Neural crest cell (in vitro differentiated cells): ENCODE results near the gene PERM1. TPM values are rescaled to one million over a fixed set of nuclear protein-coding genes. Genes with fewer than 3 reads are reported as not detected.

Source experiments
- DNase-seq: peaks from one replicate; pipeline ENCODE4 v3.0.0; 2021; ENCODE audit warnings: low read depth, mixed read lengths, low spot score
- H3K27ac Mint-ChIP-seq: one replicate; pipeline ENCODE4 v1.8.0; 2021; ENCODE audit warnings: mild to moderate bottlenecking, mixed read lengths; ENCODE audit not compliant: unreplicated experiment
- H3K27me3 Mint-ChIP-seq: 2 replicates; pipeline ENCODE4 v1.8.0; 2021; ENCODE audit warnings: low read depth, mild to moderate bottlenecking, mixed read lengths
- H3K36me3 Mint-ChIP-seq: 2 replicates; pipeline ENCODE4 v1.8.0; 2021; ENCODE audit warnings: low read depth, mild to moderate bottlenecking, mixed read lengths
- H3K4me1 Mint-ChIP-seq: 2 replicates; pipeline ENCODE4 v1.8.0; 2021; ENCODE audit warnings: mixed read lengths
- H3K4me3 Mint-ChIP-seq: one replicate; pipeline ENCODE4 v1.8.0; 2021; ENCODE audit warnings: mild to moderate bottlenecking, mixed read lengths
- H3K9me3 Mint-ChIP-seq: 2 replicates; pipeline ENCODE4 v1.8.0; 2021; ENCODE audit warnings: mixed read lengths
- total RNA-seq: library from RNA; stranded (reverse); gene quantifications from 2 replicates; pipeline ENCODE4 v1.2.1, GENCODE V29; 2021
- TF ChIP-seq, protein P1 (sequence below): fragments of 200-600 bp; sonication (generic); conservative IDR thresholded peaks from 2 replicates; pipeline ENCODE4 v1.5.0; 2021; ENCODE audit warnings: antibody characterized with exemption, mild to moderate bottlenecking

The PERM1 gene
- total RNA-seq, 1 donor from 2014 or later, result not detected

- H3K4me3 Mint-ChIP-seq, result peak overlapping the region; percentile 23
- H3K4me1 Mint-ChIP-seq, result peaks cover 12% of the 10 kb centered on the region
- peaks cover 10% of the 10 kb centered on the region for H3K27me3 Mint-ChIP-seq
- H3K27ac Mint-ChIP-seq, result no peak overlapping the region
- H3K9me3 Mint-ChIP-seq, result no peaks in the 10 kb centered on the region
- no peaks in the 10 kb centered on the region for H3K36me3 Mint-ChIP-seq
- DNase-seq, result no peak
- TF ChIP-seq, protein P1, sequence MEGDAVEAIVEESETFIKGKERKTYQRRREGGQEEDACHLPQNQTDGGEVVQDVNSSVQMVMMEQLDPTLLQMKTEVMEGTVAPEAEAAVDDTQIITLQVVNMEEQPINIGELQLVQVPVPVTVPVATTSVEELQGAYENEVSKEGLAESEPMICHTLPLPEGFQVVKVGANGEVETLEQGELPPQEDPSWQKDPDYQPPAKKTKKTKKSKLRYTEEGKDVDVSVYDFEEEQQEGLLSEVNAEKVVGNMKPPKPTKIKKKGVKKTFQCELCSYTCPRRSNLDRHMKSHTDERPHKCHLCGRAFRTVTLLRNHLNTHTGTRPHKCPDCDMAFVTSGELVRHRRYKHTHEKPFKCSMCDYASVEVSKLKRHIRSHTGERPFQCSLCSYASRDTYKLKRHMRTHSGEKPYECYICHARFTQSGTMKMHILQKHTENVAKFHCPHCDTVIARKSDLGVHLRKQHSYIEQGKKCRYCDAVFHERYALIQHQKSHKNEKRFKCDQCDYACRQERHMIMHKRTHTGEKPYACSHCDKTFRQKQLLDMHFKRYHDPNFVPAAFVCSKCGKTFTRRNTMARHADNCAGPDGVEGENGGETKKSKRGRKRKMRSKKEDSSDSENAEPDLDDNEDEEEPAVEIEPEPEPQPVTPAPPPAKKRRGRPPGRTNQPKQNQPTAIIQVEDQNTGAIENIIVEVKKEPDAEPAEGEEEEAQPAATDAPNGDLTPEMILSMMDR, result no peak
Measured at GRCh38 chr1:1006305-1007159, 24.6 kb upstream of the PERM1 start.

DNA sequence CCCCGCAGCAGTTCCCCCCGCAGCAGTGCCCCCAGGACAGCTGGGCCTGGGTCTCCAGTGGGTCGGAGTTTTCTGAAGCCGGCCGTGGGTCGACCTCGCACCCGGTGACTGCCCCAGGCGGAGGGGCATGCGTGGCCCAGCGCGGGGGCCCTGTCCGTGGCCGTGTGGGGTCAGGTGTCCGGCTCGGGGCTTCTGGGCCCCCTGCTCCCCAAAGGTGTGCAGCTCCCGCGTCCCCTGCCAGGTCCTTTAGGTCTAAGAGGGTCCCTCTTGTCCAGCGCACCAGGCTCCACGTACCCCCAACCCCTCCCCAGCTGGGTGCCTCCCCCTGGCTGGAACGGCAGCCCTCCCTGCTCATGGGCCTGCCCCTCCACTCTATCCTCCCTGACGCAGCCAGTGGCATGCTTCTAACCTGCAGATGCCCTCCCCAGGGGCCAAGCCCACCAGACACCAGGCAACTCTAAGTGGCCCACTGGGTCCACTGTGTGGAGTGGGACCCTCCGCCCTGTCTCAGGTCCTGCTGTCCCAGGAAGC lies 23.9 kb upstream of the PERM1 start:
- TF ChIP-seq, protein P1, result no peak
- DNase-seq, result no peak
- H3K9me3 Mint-ChIP-seq, result no peaks in the 10 kb centered on the region
- H3K4me3 Mint-ChIP-seq, result no peak overlapping the region
- peaks cover 15% of the 10 kb centered on the region for H3K27me3 Mint-ChIP-seq
- H3K4me1 Mint-ChIP-seq, result peaks cover 12% of the 10 kb centered on the region
- no peaks in the 10 kb centered on the region for H3K36me3 Mint-ChIP-seq
- H3K27ac Mint-ChIP-seq, result no peak overlapping the region

GRCh38 chr1:1004780-1005697 lies 23.1 kb upstream of the PERM1 start:
- no peak for DNase-seq
- H3K27ac Mint-ChIP-seq, result no peak overlapping the region
- no peaks in the 10 kb centered on the region for H3K36me3 Mint-ChIP-seq
- peaks cover 17% of the 10 kb centered on the region for H3K27me3 Mint-ChIP-seq
- H3K4me1 Mint-ChIP-seq, result peaks cover 12% of the 10 kb centered on the region
- peak overlapping the region; percentile 78 for H3K4me3 Mint-ChIP-seq
- H3K9me3 Mint-ChIP-seq, result no peaks in the 10 kb centered on the region
- TF ChIP-seq, protein P1, result no peak

GRCh38 chr1:1004420-1004779 lies 22.5 kb upstream of the PERM1 start:
- TF ChIP-seq, protein P1, result no peak
- no peaks in the 10 kb centered on the region for H3K9me3 Mint-ChIP-seq
- H3K4me1 Mint-ChIP-seq, result peaks cover 12% of the 10 kb centered on the region
- no peak for DNase-seq
- peaks cover 18% of the 10 kb centered on the region for H3K27me3 Mint-ChIP-seq
- no peak overlapping the region for H3K27ac Mint-ChIP-seq
- peak overlapping the region; percentile 78 for H3K4me3 Mint-ChIP-seq
- no peaks in the 10 kb centered on the region for H3K36me3 Mint-ChIP-seq

DNA sequence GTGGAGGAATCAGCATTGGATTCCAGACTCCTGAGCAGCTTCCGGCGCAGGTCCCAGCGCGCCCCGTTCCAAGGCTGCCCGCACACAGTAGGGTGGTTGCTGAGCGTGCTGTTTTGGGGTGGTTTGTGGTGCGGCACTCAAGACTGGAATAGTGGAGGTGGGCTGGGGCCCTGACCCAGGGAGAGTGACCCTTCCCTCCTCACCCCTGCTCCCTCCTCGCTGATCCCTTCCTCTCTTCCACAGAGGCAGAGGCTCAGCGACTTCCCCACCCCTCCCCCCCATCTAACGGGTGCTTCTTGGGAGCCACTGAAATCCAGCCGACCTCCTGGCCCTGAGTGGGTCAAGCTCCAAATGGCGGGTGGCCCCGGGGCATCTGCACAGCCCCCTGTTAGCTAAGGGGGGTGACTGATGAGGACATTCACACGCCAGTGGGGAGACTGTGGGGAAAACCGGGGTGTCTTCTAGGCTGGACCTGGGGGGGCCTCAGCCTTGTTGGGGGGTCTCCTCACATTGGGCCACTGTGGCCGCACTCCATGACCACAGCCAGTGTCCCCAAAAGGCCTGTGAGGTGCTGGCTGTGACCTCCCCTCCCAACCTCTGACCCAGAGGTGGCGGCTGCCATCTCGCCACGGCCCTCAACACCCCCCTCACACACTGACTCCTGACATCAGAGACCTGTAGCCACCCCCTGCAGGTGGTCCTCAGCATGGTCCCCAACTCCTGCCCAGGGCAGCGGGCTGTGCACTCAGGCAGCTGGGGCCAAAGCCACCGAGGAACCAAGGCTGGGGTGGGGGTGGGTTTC lies 21.9 kb upstream of the PERM1 start:
- no peak overlapping the region for H3K27ac Mint-ChIP-seq
- peaks cover 20% of the 10 kb centered on the region for H3K27me3 Mint-ChIP-seq
- no peaks in the 10 kb centered on the region for H3K9me3 Mint-ChIP-seq
- DNase-seq, result no peak
- H3K4me3 Mint-ChIP-seq, result peak overlapping the region; percentile 72
- TF ChIP-seq, protein P1, result no peak
- H3K4me1 Mint-ChIP-seq, result peaks cover 12% of the 10 kb centered on the region
- H3K36me3 Mint-ChIP-seq, result no peaks in the 10 kb centered on the region
